Upper lobe of left lung (tissue), 4 donors: ENCODE measurements around the gene MAP1S.

Experiments
- CTCF ChIP-seq, 6 experiments: fragments of 450-650 bp in 4 of 6; fragments of 200-600 bp in 2 of 6; sonication (generic) in 2 of 6; IDR thresholded peaks; one replicate each; pipeline ENCODE4 v1.5.1; 2016 to 2019; ENCODE audit warnings: antibody characterized with exemption in 6 of 6
- EP300 ChIP-seq, 4 donors: sonication (generic); formaldehyde crosslinking; IDR thresholded peaks; one replicate each; pipeline ENCODE4 v1.5.1; 2017; ENCODE audit warnings: antibody characterized with exemption in 4 of 4, control low read depth in 2 of 4
- POLR2A ChIP-seq, 4 donors: fragments of 450-650 bp; IDR thresholded peaks; one replicate each; pipeline ENCODE4 v1.5.1; 2016 to 2017; ENCODE audit warnings: antibody characterized with exemption in 4 of 4, mild to moderate bottlenecking in 2 of 4
- POLR2AphosphoS5 ChIP-seq, 2 donors: sonication (generic); formaldehyde crosslinking; IDR thresholded peaks; one replicate each; pipeline ENCODE4 v1.5.1; 2017; ENCODE audit warnings: antibody characterized with exemption in 2 of 2

DNA sequence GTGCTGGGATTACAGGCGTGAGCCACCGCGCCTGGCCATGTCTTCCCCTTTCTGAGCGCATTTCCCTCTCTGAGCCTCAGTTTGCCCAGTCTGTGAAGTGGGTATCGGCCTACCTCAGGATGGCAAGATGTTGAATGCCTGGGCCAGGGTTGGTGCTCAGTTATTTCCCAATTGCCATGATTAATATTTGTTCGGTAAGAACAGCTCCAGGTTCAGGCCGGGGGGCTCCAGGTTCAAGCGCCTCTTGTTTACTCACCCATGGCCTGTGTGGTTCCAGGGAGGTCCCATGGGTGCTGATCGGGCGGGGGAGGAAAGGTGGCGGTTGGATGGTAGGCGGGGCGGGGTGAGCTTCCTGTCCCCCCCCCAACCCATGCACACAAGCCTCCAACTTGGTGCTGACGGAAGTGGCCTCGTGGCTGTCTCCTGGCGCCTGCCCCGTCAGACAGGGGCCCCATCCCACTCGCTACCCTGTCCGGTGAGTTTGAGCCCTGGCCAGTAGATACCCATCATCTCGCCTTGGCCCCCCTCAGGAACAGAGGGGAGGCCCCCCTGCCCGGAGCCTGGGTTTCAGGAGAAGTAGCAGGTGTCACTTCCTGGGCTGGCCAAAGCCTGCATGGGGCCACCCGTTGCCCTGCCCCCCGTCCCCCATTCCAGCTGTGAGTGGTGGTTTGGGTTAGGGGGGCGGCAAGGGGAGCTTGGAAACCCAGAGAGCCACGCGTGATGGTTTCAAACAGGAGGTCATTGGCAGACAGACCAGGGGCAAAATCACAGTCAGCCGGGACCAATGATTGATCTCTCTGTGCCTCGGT is 32.0 kb downstream of the MAP1S start, which contains the start of gene FCHO1:
- TF ChIP-seq CTCF (IDR thresholded peaks at IDR 0.05) (no peak), POLR2AphosphoS5 (IDR thresholded peaks at IDR 0.05) (peak in 1 of 2 donors; percentile 42), EP300 (IDR thresholded peaks at IDR 0.05) (no peak), POLR2A (IDR thresholded peaks at IDR 0.05) (peak in 1 of 4 donors; percentile 42)
